ENCODE results near the gene HSBP1. TPM values are rescaled to one million over a fixed set of nuclear protein-coding genes. Genes with fewer than 3 reads are reported as not detected.
A peak's percentile ranks its signal among the peaks of the same experiment; 100 is the strongest.

Gene HSBP1
- total RNA-seq, 1 experiment from 2014 or later: 230 TPM

GRCh38 chr16:83850947-83851346 lies 43.2 kb downstream of the HSBP1 start:
- Mint-ChIP-seq H3K27ac (0 out of 7 replicates have a peak overlapping the region, but pooled peaks of 1 of the 3 experiments have one; percentile 5), H3K4me1 (peaks cover 58 to 59% of the 10 kb centered on the region in 2 experiments), H3K36me3 (ENCODE audit: insufficient read depth in 1 of 3, low read depth in 3 of 3) (no peaks in the 10 kb centered on the region; a peak in 1 of 7 replicates), H3K9me3 (no peaks in the 10 kb centered on the region), H3K27me3 (ENCODE audit: low read depth) (no peaks in the 10 kb centered on the region), H3K4me3 (no peak overlapping the region)
- no peak for TF ChIP-seq CTCF (conservative IDR thresholded peaks at IDR 0.05)
- Histone ChIP-seq H3K79me1 (ENCODE audit: insufficient read depth, low read depth, low read length, poor library complexity, severe bottlenecking) (no peaks in the 10 kb centered on the region), H4K20me1 (ENCODE audit: control insufficient read depth, insufficient read depth, insufficient read length) (no peaks in the 10 kb centered on the region), H3K4me2 (ENCODE audit: insufficient read depth, insufficient read length, low read length) (no peak overlapping the region), H3K56ac (ENCODE audit: insufficient read length, low read depth, low read length) (no peak overlapping the region), H4K8ac (replicated peaks; ENCODE audit: insufficient read length, low read depth, low read length) (no peak overlapping the region), H2BK120ac (ENCODE audit: low read depth, low read length, poor library complexity, severe bottlenecking) (no peak overlapping the region), H3K79me2 (ENCODE audit: insufficient read depth, low read length) (no peaks in the 10 kb centered on the region), H3K4me1 (ENCODE audit: insufficient read depth, low read length) (peaks cover 10% of the 10 kb centered on the region; the same call in 1 of the 2 replicates), H3K9ac (ENCODE audit: extremely low read depth, insufficient read length, low read length) (no peak overlapping the region), H3T11ph (ENCODE audit: low read length) (no peak overlapping the region), H3K9me3 (ENCODE audit: control insufficient read depth, low read depth, low read length) (no peaks in the 10 kb centered on the region), H2BK15ac (ENCODE audit: low read depth, low read length) (no peak overlapping the region), H2BK5ac (ENCODE audit: insufficient read length, low read length) (no peak overlapping the region), H3K18ac (ENCODE audit: insufficient read length, low read depth, low read length) (no peak overlapping the region), H2BK12ac (ENCODE audit: insufficient read length, low read depth, low read length) (no peak overlapping the region), H2BK20ac (ENCODE audit: low read depth, low read length, poor library complexity, severe bottlenecking) (no peak overlapping the region), H3K14ac (ENCODE audit: insufficient read depth, low read length) (no peak overlapping the region), H4K91ac (ENCODE audit: insufficient read length, low read depth, low read length) (no peak overlapping the region), H3K23ac (ENCODE audit: insufficient read length, low read depth, low read length) (no peak overlapping the region), H2AFZ (ENCODE audit: low read length) (no peak overlapping the region), H4K5ac (ENCODE audit: insufficient read length, low read depth, low read length) (no peak overlapping the region), H3K23me2 (ENCODE audit: insufficient read length, low read depth, low read length, poor library complexity, severe bottlenecking) (no peaks in the 10 kb centered on the region), H3K4ac (ENCODE audit: low read depth, low read length) (no peak overlapping the region), H3K27me3 (ENCODE audit: insufficient read depth, low read length) (no peaks in the 10 kb centered on the region), H3K27ac (ENCODE audit: insufficient read length, low read depth, low read length) (no peak overlapping the region), H2AK5ac (ENCODE audit: insufficient read length, low read length) (no peak overlapping the region)
- no peak for DNase-seq
- WGBS (ENCODE audit: extremely low coverage, insufficient read length, low lambda C conversion rate): no CpG with 5 or more reads among the region's 5 CpGs
